Daoy (cell line): ENCODE data around the gene GGCX. TPM values are rescaled to one million over a fixed set of nuclear protein-coding genes. Genes with fewer than 3 reads are reported as not detected.
"Not testable (repeated sequence)": the region's sequence is repeated elsewhere in the genome, so short reads cannot be mapped to it uniquely, and the experiment has no call there.

Source experiments
- DNase-seq: peaks from one replicate; pipeline ENCODE4 v3.0.0-alpha.2; 2015; ENCODE audit warnings: low read depth
- total RNA-seq: library from RNA; depleted of rRNA; stranded (reverse); fragments of >200 nt; shearing (Covaris generic); gene quantifications from 2 replicates; pipeline ENCODE4 v1.2.3, GENCODE V29; 2014

GGCX gene
- total RNA-seq, 1 experiment from 2014 or later = 60.0 TPM

DNA sequence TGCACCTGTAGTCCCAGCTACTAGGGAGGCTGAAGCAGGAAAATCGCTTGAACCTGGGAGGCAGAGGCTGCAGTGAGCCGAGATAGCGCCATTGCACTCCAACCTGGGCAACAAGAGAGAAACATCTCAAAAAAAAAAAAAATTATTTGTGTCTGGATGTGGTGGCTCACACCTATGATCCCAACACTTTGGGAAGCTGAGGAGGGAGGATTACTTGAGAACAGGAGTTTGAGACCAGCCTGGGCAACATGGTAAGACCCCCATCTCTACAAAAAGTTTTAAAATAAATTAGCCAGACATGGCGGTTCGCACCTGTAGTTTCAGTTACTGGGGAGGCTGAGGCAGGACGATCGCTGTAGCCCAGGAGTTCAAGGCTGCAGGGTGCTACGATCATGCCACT is 14.4 kb upstream of the GGCX start:
- DNase-seq = no peak

DNA sequence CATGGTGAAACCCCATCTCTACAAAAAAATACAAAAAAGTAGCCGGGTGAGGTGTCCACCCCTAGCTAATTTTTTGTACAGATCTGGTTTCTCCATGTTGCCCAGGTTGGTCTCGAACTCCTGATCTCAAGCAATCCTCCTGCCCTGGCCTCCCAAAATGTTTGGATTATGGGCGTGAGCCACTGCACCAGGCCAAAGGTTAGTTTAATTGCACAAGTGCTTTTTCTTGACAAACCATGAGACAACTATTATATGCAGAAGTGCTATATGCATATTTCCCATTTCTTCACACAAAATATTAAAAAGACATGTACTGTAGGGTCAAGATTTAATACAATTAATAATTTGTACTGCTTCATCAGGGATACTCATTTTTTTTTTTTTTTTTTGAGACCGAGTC is 5.0 kb upstream of the GGCX start:
- DNase-seq = no peak

DNA sequence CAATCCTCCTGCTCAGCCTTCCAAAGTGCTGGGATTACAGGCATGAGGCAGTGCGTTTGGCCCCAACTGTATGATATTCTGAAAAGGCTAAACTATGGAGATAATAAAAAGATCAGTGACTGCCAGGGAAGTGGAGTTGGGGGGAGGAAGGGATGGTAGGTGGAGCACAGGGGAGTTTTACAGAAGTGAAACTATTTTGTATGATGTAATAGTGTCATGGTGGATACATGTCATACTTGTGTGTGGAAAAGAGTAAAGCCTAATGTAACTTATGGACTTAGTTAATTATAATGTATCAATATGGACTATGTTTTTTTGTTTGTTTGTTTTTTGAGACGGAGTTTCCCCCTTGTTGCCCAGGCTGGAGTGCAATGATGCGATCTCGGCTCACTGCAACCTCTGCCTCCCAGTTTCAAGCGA is 2.9 kb upstream of the GGCX start:
- no peak for DNase-seq

- no peak for DNase-seq
Observed at GRCh38 chr2:85560812-85561279, 447 bp downstream of the GGCX start.

DNA sequence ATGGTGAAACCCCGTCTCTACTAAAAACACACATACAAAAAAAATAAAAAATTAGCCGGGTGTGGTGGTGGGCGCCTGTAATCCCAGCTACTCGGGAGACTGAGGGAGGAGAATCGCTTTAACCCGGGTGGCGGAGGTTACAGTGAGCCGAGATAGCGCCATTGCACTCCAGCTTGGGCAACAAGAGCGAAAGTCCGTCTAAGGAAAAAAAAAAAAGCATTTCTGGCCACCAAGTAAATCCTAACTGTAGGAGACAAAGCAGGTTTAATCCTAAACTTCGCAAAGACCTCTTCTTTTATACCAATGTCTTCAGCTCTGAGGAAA is 928 bp downstream of the GGCX start:
- DNase-seq = not testable (repeated sequence)

GRCh38 chr2:85558160-85558559 is 3.1 kb downstream of the GGCX start:
- DNase-seq = no peak

GRCh38 chr2:85557130-85557529 is 4.2 kb downstream of the GGCX start:
- DNase-seq = no peak

DNA sequence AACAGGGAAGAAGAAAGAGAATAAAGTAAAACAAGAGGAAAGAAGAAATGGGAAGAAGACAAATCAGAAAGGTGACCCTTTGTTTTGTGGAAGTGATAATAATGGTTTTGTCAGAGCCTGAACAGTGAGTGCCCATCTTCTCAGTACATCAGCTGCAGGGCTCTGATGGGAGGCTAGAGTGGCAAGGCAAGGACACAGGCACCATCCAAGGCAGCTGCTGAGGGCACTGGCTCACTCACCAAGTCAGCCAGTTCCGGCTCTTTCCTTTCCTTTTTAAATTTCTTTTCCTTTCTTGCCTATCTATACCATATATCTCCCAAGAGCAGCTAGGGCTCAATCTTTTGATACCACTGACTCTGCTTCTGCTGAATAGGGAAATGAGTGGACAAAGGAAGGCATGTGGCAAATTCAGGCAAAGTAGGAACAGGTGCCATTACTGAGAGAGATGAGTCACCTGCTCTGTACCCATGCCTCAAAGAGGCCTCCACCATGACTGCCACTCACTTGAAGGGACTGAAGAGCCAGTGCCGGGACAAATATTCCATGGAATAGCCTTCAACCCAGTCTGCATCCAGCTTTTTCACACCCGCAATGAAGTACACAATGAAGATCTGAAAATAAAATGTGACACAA is 6.2 kb downstream of the GGCX start:
- DNase-seq = no peak

- no peak for DNase-seq
Observed at GRCh38 chr2:85553184-85553583, 8.1 kb downstream of the GGCX start.

- DNase-seq = peak; percentile 65
Observed at GRCh38 chr2:85551698-85552678, 9.3 kb downstream of the GGCX start.

- no peak for DNase-seq
Observed at GRCh38 chr2:85550486-85550885, 10.8 kb downstream of the GGCX start.

GRCh38 chr2:85549826-85550225 is 11.5 kb downstream of the GGCX start:
- peak; percentile 67 for DNase-seq

DNA sequence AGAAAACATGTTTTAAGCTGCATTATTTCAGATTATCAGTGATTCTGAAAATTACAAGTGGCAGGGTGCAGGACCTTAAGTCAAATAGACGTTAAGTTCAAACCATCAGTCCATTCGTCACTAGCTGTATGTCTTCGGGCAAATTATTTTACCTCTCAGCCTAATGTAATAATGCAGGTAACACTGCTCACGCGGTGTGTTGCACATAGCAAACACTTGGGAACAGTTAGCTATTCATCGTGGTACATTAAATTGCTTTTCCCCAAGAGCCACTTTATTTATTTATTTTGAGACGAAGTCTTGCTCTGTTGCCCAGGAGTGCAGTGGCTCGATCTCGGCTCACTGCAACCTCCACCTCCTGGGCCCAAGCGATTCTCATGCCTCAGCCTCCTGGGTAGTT is 12.2 kb downstream of the GGCX start:
- DNase-seq = no peak

GRCh38 chr2:85548608-85548900 is 12.7 kb downstream of the GGCX start:
- no peak for DNase-seq

- DNase-seq = no peak
Observed at GRCh38 chr2:85547859-85548607, 13.3 kb downstream of the GGCX start.

GRCh38 chr2:85547089-85547858 is 14.0 kb downstream of the GGCX start:
- DNase-seq = no peak

- DNase-seq = no peak
Observed at GRCh38 chr2:85545780-85546240, 15.5 kb downstream of the GGCX start.

DNA sequence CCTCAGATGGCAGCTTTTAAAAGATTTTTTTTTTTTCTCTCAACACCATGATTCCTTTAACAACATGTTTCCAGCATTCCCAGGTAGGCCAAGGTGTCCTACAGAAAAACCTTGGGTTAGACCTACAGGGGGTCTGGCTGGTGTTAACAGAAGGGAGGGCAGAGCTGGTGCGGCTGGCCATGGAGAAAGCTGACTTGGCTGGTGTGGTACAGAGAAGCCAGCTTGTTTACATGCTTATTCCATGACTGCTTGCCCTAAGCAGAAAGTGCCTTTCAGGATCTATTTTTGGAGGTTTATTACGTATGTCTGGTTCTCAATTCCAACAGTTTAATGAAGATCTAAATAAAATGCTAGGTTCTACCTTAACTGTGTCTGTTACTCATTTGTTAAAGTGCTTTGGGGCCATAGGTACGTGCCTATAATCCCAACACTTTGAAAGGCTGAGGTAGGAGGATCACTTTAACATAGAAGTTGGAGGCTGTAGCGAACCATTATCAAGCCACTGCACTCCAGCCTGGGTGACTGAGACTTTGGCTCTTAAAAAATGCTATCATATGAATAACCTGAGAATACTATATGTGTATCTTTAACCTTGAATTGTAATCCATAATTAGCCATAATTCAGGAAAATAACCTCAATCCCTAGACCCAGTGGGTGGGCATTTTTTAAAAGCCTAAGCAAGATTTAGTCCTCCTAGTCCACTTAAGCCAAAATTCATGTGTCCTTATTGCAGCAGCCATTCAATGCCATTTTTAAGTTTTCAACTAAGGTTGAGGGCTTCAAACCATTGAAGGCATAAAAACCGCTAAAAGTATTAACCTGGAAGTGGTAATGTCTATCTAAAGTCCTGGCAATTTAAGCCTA is 16.1 kb downstream of the GGCX start:
- not testable (repeated sequence) for DNase-seq

GRCh38 chr2:85544254-85544691 is 17.0 kb downstream of the GGCX start:
- not testable (repeated sequence) for DNase-seq

DNA sequence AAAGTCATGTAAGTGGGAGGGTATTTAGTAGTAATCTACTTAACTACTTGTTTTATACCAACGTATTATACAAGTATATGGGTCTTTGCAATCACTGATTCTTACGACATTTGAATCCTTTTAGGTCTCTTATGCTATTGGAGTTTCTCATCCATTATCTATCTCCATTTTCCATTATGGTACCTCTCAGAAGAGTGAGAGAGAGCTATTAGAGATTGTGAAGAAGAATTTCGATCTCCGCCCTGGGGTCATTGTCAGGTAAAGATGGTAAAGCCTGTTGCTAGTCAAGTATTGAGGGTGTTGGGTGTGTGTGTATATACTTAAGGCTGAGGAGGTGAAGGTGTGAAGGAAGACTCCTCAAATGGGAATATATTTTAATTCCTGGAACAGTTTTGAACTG is 18.5 kb downstream of the GGCX start:
- DNase-seq = no peak
